GM12892 (cell line): ENCODE results near the gene SMYD1.

Experiments used
- POLR2A ChIP-seq: IDR thresholded peaks from 2 replicates; pipeline ENCODE4 v1.6.1; 2011; ENCODE audit warnings: low read depth, low read length, control low read depth
- POLR2AphosphoS5 ChIP-seq: IDR thresholded peaks from 2 replicates; pipeline ENCODE4 v1.6.1; 2011; ENCODE audit warnings: low read depth, low read length, control low read depth
- TAF1 ChIP-seq: IDR thresholded peaks from 2 replicates; pipeline ENCODE4 v1.6.1; 2011; ENCODE audit warnings: low read depth, mild to moderate bottlenecking, control low read depth, low read length, borderline replicate concordance

DNA sequence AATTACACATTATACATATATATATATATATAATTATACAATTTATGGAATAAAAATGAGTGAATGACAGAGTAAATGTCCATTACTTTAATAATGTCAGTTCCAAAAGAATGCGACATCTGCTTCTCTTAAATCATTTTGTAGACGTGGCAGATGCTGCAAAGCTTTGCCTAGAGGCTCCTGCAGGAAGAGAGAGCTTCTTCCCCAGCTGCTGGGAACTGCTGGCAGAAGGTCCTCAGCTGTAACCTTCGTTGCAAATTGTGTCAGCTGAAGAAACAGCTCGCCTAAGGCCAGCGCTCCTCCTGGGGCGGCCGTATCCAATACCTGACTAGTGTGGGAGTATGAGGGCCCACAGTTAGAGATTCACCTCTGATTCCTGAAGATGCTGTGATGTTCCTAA lies 92.9 kb downstream of the SMYD1 start:
- no peak for TF ChIP-seq POLR2A
- TF ChIP-seq TAF1, result no peak
- no peak for TF ChIP-seq POLR2AphosphoS5
